ENCODE measurements around the gene MSI2.

Gene MSI2

DNA sequence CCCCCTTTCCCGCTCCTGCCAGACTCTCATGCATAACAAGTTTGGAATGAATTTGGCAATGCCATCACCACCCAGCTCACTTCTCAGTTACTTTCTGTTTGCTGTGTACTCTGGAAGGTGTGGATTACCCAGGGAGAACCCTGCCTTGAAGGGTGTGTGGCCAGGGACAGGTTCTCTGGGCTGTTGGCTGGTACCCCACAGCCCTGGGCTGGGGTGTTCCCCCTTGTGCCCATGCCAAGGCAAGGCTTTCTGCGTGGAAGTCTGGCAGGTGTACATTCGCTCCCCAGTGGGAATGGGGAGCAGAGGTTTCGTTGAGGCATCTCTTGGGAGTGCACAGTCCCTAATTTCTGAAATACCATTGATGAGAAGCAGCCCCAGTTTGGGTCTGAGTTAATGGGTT lies 301.1 kb downstream of the MSI2 start:
- peak; percentile 7 for DNase-seq (ENCODE audit: low read depth)

DNA sequence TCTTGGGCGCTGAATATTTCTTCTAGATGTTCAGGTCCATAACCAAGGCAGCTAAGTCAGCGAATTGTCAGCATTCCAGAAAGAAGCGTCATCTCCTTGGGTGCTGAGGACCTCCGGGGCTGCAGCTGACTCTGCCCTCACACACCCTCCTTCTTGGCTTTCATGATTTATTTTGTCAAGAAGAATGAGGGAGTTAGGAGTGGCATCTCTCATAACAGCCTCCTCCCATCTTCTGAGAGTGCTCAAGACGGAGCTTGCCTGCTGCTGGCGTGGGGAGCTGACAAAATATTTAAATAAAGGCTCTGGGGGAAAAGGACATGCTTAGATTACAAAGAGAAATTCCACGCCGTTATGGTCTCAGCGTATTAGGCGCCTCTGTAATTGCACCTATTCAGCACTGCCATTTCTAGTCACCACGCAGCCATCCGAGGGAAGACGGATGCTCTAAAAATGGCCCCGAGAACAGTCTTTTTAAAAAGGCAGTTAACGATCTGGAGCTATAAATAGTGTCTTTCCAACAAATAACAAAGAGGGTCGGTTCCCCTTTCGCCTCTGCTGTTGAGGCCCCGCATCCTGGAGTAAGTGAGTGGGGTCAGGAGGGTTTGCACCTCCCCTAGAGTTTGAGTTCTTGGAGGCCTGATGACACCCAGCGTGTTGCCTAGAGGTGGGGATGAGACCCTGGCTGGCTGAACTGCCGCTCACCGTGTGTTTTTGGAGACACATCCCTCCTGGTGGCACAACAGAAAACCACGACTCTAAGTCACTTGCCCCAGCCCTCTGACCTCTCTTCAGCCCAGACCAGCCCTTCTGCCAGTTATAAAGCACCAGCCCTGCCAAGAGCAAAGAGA lies 301.7 kb downstream of the MSI2 start:
- peak; percentile 86 for DNase-seq (ENCODE audit: low read depth)

DNA sequence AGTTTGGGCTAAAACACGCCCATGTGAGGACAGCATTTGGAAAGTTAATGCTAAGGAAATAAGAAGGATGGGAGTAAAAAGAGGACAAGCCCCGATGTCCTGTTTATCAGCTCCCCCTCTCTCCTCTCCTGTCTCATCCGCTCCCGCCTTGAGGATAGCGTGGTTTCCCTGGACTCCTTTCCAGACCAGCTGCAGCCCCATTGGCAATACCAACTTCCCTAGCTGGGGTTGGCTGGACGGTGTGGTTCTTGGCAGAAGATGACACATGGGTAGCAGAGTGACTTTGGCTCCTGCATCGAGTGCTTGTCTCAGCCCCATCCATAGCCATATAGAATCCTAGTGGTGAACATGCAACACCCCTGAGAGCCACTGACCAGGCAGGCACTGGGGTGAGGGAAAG lies 302.9 kb downstream of the MSI2 start:
- DNase-seq (ENCODE audit: low read depth) = no peak

DNA sequence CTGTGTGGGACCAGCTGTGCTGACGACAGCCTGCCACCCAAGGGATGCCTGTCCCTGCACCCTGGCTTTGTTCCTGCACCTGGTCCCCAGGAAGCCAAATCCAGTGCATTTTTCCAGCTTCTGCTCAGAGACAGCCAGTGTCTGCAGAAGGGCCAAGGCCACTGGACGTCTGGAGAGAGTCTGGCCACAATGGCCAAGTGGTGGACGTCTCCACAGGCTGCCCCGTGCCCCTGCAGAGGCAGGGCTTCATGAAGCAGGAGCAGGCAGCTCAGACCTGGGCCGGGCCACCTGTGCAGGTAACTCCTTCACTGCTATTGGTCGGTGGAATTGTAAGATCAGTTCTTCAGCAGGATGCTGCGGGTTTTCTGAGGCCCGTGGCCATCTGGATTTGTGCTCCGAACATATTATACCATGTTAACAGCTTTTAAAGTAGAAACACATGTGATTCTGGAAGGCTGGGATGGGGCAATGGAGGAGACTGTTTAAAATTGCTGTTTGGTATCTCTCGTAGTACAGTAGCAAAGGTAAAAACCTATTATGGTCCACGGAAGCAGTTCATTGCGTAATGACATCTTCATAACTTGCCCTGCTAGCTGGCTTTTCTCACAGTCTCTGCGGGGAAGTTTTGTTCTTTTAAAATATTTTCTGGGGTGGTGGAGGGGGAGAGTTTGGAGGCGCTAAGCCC lies 303.5 kb downstream of the MSI2 start:
- DNase-seq (ENCODE audit: low read depth) = no peak

DNA sequence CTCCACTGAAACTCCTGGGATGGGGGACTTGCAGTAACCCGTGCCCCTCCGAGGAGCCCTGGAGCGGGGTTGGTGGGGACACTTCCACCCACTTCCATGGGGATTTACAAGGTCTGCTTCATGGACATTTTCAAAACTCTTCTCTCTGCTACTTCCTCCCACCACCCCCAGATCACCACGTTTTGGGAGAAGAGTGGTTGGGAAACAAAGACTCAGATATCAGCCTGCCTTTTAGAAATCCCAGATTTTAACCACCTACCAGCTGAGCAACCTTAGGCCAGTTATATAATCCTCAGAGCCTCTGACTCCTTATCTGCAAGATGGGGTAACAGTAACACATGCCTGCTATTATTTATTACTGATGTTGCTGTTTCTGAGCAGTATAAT lies 304.0 kb downstream of the MSI2 start:
- DNase-seq (ENCODE audit: low read depth) = no peak

DNA sequence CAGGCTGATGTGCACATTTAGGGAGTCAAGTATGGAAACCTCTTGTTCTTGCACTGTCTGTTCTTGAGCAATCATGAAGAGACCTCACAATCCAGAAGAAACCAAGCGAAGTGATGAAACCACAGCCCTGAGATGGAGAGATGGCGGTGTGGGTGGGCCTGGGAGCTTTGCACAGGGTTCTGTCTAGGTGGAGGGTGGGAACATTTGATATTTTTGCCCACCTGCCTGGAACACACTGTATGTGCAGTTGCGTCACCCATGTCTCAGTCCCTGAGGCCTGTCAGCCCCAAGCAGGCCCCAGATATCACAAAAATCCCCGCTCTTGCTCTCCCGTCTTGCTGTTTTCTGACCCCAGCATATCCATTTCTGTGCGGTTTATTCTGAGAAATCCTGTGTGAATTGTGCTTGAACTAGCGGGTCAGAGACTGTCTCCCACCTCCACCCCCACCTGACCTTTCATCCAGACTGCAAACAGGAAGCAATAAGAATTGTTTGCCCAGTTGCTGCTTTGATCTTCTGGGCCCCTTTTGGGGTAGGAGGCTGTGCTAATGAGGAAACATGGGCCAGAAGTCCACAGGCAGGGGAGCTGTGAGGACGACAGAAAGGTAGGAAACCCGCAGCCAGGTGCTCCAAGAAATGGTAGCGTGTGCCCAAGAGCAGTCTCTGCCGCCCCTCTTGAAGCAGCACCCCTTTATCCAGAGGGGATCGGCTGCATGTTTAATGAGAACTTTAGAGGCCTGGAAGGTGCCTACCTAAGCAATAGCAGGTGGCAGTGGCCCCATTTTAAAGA lies 304.9 kb downstream of the MSI2 start:
- DNase-seq (ENCODE audit: low read depth) = no peak

DNA sequence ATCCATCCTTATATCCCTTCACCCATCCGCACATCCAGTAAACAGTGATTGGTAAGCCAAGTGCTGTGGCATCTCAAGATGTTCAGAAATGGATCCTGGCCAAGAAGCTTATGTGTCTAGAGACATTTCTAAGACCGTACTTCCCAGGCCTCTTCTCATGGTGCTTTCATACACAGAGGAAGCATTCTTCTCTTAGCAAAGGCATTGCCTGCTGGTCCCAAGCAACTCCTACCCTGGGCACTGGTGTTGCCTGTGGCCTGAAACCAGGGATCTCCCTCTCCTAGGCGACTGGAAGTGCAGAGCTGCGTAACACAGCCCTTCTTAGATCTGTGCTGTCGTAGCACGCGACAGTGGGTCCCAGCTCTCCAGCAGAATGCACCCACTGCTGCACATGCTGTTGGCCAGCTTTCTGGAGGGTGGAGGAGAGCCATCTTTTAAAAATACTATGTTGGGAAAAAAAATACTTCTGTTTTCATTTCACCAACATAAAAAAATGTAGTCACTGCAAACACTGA lies 305.9 kb downstream of the MSI2 start:
- DNase-seq (ENCODE audit: low read depth) = no peak

DNA sequence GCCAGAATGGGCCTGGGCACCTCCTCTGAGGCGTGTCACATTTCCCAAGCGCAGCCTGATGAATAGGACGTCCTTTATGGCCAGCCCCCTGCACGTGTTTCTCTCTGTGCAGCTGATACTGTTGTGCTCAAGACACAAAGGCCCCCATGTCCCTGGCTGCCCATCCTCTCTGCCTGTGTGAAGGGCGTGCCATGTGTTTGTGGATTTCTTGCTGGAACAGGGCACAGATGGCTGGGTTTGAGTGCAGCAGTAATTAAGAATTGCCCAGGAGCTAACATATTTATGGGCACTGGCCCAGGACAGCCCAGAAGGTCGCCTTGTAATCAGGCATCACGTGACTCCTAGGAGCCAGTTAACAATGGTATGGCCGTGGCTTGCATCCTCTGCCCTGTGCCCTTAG lies 307.6 kb downstream of the MSI2 start:
- DNase-seq (ENCODE audit: low read depth) = no peak

DNA sequence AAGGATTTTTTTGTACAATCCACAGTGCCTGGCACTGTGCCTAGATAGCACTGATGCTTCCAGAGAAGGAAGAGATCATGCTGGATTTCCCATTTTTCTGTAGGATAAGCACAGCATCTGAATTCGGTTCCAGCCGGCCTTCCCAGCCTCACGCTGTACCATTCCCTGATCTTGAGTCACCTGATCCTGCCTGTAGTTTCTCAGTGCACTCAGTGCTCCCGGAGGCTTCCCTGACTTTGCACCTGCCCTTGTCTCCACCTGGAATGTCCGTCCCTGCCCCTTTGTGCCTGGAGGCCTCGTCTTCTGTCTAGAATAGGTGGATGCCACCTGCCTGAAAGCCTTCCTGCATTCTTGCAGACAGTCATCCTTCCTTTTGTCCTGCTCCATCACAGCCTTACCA lies 308.9 kb downstream of the MSI2 start:
- no peak for DNase-seq (ENCODE audit: low read depth)

DNA sequence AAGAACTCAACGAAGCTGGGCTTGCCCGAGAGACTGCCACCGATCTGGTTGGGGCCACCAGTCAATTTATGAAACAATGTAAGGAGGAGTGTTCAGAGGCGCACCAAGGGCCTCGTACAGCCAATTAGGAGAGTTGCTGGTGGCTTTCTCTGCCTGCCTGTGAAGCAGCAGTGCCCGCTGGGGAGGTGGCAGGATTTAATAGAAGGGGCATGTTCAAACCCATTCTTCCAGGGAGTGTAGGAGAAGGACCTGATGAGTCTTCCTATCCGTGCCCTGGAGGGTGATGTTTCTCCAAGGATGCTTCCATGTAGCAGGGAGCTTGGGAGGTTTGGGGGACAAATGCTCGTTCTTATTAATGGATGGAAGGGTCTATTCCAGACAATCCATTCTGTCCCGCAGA lies 310.4 kb downstream of the MSI2 start:
- DNase-seq (ENCODE audit: low read depth) = no peak

DNA sequence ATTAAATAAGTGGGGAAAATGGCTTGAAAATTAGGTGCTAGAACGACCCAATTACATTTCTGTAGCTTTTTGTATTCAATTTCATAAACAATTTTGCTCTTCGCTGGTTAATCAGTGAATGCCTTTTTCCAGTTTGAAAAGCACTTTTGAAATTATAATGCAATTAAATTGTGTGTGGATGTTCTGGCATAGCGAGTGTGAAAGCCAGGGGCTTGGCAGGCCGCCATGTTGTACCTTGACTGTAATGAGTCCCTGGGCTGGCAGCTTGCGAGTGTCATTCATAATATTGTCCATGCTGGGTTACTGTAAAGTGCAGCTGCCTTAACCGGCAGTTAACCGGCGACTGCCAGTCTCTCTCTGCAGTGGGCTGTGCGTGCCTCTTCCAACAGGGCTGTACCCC lies 310.9 kb downstream of the MSI2 start:
- DNase-seq (ENCODE audit: low read depth) = no peak

DNA sequence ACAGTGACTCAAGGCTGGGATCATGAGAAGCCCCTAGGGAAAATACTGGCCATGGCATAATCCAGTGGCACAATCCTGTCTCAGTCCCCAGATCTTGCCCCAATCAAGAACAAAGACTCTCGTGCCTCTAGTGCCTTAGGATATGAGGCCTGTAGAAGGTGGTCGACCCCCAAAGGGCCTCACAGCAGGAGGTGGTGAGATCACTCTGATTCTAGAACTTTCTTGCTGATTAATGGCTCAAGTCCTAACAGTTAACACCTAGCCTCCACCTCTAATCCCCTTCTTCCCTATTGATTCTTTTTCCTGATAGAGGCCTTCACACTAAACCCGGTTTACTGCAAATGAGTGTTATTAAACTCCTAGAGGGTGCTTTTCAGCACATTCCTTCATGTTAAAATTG lies 312.0 kb downstream of the MSI2 start:
- no peak for DNase-seq (ENCODE audit: low read depth)

DNA sequence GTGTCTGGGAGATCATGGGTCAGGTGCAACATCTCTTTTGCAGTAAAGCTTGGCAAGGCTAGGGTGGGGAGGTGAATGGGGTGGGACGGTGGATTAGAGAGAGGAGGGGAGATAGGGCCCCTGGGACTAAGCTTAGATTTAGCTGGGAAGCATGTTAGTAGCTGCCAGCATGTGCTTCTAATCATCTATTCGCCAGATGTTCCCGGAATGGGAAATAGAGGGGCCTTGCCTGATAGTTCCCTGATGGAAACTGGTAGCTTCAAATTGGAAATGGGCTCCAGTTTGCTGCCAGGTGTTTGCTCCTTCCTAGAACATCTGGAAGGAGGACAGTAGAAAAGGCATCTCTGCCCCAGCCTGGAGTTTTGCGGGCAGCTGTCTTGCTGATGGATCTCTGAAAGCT lies 312.7 kb downstream of the MSI2 start:
- no peak for DNase-seq (ENCODE audit: low read depth)

DNA sequence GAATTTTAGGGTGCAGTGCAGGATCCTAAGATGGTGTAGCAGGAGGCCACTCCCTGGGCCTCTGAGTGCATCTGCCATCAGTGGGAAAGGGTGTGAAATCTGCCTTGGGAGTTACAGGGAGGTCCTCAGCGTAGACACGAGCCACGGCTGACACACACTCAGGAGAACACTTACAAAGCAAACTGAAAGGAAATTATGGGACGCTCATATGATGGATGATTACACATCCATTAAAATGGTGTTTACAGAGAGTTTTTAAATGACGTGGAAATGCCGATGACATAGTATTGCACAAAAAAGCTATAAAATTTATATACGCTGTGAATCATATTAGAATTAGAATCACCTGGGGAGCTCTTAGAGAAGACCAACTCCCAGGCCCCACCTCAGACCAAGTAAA lies 313.5 kb downstream of the MSI2 start:
- no peak for DNase-seq (ENCODE audit: low read depth)

DNA sequence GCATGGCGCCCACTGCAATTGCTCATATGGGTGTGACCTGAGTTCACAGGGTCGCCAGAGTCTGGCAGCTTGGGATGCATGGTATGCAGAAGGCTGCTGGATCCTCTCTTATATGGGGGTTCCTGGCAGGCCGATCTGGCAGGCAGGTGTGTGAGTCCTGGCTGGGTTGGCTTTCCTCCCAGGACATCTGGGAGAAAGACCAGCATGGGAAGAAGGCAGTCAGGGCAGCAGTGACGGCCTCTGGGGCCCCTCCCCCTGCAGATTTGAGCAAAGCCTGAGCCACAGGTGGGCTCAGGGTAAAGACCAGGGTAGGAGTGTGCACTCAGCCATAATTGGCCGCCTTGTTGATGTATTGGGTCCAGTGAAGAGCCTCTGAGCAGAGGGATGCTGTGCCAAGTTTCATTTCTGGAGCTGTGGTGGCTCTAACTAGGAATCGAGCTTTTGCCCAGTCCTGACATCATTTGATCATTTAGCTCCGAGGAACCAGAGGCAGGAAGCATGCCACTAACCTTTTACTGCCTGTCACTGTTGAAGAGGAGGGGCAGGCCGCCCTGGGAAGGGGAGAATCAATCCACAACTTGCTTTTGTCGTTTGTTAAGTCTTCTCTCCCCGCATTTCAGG lies 314.5 kb downstream of the MSI2 start:
- no peak for DNase-seq (ENCODE audit: low read depth)

DNA sequence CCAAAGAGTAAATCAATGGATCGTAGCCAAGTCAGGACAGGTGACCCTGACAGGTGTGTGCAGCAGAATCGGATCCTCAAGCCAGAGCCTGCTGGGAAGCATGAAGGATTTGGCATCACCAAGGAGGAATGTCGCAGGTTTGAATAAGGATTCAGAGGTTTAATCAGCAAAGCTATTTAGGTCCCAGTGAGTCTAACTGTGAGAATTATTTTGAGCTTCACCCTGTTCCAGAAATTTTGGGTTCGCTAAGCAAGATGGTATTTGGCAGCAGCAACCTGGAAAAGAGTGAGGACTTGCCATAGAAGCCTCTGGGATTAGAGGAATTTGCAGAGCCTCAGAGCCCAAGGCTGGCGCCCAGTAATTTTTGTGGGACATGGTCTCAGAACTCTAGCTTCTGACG lies 315.7 kb downstream of the MSI2 start:
- DNase-seq (ENCODE audit: low read depth) = no peak

DNA sequence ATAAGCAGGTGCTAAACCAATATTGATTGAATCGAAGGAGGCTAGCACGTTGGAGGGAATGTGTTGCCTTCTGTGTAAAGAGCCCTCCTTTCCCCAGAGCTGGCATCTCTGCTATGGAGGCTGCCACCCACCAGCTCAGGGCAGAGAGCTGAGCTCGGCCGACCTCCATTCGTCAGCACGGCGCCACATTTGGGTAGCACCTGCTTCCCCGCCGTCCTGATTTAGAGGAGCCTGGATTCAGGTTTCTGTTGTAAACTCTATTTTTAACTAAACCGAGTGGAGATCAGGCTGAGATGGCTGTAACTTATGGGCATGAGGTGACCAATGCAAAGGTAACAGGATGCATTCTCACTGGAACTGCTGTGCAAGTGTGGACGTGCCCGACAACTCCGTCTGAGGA lies 316.3 kb downstream of the MSI2 start:
- DNase-seq (ENCODE audit: low read depth) = no peak

DNA sequence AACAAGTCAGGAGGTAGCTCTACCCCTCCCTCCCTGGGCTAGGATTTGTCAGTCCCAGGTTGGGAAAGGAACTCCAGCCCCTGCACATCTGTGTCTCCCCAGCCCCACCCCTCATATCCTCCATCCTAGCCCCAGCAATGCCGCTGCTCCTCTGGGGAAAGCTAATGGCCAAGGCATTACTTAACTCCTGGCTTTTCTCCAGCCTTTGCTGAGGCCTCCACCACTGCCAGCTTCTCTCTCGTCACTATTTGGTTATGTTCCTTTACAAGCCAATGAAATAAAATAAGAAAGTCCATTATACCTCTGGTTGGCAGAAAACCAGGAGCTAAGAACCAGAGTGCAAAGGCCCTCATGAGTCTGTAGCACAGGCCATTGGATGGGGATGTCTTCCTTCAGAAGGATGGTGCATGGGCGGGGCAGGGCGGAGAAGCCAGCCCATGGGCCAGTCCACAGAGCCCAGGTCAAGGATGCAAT lies 317.8 kb downstream of the MSI2 start:
- DNase-seq (ENCODE audit: low read depth) = peak; percentile 37

DNA sequence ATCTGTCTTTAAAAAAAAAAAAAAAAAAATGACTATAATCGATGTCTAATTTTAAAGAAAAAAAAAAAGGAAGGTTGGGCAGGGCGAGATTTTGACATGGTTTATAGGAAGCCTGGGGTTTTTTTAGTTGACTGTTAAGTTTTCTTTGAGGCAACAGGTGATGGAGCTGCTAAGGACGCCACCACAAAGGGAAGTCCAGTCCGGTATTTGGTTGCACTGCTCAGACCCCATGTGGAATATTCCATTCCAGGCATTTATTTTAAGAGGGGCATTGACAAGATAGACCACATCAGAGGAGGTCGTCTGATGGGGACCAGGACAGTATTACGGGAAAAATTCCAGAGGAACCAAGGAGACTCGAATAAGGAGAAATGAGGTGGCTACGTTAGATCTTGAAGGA lies 320.4 kb downstream of the MSI2 start:
- no peak for DNase-seq (ENCODE audit: low read depth)

DNA sequence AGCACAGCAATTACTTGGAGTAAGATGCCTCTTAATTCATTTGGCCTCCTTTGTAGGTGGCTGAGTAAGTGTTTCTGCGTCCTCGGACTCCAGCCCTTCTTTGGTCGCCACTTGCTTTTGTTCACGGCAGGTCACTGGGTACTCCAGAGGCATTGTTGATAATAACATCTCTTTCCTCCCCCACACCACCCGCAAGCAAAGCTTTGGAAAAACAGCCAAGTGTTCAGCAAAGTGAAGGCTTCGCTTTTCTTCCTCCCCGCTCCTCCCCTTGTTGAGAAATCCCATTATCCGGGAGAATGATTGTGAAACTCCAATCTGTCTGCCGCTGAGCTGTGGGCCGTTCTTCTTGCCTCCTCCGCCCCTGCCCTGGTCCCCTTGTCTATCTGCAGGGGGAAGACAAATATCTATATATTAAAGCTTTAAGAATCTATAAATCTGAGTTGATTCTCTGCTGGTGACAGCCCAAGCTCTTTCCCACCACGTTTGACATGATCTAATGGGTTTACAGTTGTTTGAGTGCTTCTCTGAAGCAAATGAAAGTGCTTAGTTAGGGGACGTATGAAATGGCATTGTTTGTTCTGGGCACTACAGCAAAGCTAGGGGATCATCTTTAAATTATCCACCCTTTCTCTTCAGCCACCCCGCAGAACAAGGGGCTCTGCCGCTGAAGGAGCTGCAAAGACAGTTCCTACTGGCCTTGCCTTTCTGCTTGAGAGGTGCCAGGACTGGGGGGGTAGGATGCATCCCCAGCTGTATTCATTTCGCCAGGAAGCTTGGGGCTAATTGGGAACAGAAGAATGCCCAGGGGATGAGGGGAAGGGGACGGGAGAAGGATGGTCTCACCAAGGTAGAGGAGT lies 321.7 kb downstream of the MSI2 start:
- DNase-seq (ENCODE audit: low read depth) = peak; percentile 55

DNA sequence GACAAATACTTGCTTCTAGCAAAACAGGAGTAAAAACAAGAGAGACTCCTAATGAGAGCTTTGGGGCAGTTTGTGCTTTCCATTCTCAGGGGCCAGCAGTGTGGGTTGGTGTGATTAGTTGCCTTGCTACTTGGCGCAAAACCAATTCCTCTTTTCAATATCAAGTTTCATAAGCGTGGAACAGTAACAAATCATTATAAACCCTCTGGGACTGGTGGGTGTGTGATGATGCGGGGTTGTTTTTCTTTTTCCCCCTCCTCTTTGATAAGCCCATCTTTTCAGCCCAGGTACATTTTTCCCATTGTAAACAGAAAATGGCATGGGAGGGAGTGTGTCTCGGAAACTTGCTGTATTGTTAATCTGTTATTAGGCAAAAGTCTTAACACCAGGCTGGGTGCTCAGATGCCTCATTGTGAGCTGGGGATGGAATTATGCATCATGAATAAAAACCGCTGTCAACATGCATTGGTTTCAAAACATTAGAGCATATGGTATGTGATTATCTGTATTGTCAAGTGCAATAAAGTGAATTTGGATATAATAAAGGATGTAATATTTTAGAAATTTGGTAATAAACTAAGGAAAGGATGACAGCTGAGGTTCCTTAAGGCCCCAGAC lies 322.4 kb downstream of the MSI2 start:
- no peak for DNase-seq (ENCODE audit: low read depth)
